ENCODE measurements around the gene ERVW-1.
"Not testable (repeated sequence)": the region's sequence is repeated elsewhere in the genome, so short reads cannot be mapped to it uniquely, and the experiment has no call there.

The ERVW-1 gene, protein sequence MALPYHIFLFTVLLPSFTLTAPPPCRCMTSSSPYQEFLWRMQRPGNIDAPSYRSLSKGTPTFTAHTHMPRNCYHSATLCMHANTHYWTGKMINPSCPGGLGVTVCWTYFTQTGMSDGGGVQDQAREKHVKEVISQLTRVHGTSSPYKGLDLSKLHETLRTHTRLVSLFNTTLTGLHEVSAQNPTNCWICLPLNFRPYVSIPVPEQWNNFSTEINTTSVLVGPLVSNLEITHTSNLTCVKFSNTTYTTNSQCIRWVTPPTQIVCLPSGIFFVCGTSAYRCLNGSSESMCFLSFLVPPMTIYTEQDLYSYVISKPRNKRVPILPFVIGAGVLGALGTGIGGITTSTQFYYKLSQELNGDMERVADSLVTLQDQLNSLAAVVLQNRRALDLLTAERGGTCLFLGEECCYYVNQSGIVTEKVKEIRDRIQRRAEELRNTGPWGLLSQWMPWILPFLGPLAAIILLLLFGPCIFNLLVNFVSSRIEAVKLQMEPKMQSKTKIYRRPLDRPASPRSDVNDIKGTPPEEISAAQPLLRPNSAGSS

DNA sequence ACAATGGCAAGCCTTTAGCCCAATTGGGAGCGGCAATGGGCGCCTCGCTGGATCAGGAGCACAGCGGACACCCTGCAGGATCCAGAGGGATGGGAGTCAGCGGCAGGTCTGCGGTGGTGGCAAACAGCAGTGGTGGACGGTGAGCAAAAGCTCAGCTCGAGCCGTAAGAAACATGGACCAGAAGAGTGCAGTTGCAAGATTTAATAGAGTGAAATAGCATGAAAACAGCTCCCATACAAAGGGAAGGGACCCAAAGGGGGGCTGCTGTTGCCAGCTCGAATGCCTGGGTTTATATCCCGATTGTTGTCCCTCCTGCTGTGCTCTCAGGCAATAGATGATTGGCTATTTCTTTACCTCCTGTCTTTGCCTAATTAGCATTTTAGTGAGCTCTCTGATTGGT, at the start of gene ERVW-1:
Gene ERVW-1, minus strand, starts transcription at position 266 of the 400 bp plus-strand sequence. CDS start 7,565 bp downstream, outside the sequence.
- not testable (repeated sequence) for DNase-seq (ENCODE audit: low spot score)

DNA sequence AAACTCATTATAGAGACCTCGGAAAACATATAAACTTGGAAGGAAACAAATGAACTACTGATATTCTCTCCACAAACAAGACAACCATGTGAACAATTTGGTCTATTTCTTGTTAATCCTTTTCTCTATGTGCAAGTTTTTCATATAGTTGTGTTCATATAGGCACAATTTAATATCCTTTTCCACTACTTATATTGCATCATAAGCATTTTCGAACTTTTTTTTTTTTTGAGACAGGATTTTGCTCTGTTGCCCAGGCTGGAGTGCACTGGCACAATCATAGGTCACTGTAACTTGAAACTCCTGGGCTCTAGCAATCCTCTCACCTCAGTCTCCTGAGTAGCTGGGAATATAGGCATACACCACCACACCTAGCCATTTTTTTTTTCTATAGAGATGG, 45.4 kb upstream of the ERVW-1 start:
- no peak for DNase-seq (ENCODE audit: low spot score)

DNA sequence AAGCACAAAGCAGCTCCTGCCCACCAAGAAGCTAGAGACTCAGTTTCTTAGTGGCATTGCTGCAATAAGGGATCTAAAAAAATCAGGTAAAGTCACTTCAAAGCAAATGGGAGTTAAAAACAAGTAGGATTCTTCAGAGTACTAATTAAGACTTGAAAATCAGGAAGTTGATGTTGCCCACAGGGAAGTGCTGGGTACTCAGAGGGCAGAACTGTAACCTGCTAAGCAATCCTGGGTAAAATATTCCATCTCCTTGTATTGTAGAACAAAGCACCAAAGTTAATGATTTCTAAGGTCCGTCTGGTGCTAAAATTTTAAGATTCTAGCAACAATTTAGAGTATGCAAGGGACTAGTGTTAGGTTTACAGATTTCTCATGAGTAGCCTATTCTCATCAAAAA, 42.3 kb upstream of the ERVW-1 start:
- no peak for DNase-seq (ENCODE audit: low spot score)

DNA sequence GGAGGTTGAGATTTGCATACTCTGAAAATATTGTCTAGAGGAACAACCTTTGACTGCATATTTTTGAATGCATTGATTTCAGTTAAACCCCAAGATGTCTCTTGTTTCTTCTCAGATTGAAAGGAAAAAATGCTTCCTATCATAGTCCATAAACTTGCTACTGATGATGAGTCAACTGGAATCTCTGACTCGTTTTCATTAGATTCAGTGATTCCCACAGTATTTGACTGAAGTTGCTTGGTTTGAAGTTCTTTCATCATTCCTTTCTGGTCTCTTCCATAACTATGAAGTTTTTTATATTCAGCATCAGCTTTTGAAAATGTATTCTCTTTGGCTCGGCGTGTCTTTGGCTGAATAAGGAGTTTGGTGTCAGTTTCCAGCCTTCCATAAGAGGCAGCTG, 39.9 kb upstream of the ERVW-1 start:
- no peak for DNase-seq (ENCODE audit: low spot score)

DNA sequence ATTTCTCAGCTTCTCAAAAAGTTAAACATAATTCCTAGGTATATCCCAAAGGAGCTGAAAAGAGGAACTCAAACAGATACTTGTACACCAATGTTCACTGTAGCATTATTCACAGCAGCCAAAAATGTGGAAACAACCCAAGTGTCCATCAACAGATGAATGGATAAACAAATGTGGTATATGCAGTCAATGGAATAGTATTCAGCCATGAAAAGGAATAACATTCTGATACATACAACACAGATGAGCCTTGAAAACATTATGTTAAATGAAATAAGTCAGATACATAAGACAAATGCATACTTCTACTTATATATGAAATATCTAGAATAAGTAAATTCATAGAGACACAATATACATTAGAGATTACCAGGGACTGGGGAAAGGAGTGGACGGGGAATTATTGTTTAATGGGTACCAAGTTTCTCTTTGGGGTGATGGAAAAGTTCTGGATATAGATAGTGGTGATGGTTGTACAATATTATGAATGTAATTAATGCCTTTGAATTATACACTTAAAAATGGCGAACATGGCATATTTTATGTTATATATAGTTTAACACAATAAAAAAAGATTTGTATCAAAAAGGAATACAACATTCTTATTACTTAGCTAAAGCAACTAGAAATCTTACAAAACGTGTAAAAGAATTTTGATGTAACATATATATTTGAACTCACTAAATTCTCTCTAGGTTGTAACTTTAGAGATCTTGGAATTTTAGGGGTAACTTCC, 35.6 kb upstream of the ERVW-1 start:
- DNase-seq (ENCODE audit: low spot score), result no peak

DNA sequence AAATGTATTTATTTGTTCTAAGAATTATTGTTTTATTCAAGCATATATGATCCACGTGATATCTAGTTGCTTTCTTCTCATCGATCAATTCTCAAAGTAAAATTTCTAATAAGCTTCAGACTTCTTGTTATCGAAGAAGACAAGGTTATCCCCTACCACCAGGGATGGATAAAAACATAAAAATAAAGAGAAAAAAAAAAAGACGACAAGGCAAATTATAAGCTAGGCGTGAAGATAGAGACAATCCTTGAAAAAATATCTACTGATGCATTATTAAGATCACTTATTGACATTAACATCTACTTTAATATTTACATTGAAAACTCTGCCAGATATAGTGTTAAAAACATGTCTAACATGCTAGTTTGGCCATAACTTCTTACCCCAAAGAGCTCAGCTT, 31.2 kb upstream of the ERVW-1 start:
- DNase-seq (ENCODE audit: low spot score), result no peak

DNA sequence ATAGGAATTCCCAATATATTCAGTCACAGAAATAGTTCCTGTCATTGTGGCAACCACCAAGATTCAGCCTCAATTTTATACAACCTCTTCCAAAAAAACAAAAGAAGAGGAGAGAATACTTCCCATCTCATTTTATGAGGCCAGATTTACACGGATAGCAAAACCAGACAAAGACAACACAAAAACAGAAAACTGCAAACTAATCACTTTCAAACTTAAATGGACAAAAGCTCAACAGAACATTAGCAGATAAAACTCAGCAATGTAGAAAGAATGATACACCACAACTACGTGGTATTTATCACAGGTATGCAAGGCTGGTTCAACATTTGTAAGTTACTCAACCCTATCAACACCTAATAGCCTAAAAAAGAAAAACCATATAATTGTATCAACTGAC, 28.6 kb upstream of the ERVW-1 start:
- no peak for DNase-seq (ENCODE audit: low spot score)

DNA sequence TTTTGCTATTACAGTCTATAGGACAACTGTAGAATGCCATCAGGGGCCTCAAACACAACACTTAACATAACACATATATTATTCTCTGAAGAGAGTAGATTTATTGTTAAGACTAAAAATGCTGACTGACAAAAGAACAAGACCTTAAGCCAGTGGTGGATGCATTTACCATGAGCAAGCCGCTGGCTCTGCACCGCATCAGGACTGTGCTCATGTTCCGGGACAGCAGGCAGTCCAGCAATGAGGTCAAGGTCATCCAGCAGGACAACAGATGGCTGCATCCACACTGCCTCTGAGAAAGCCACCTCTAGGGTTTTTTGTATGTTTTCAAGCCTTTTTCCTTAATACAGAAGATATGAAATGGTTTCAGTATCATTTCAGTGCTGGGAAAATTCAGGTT, 26.8 kb upstream of the ERVW-1 start:
- no peak for DNase-seq (ENCODE audit: low spot score)

DNA sequence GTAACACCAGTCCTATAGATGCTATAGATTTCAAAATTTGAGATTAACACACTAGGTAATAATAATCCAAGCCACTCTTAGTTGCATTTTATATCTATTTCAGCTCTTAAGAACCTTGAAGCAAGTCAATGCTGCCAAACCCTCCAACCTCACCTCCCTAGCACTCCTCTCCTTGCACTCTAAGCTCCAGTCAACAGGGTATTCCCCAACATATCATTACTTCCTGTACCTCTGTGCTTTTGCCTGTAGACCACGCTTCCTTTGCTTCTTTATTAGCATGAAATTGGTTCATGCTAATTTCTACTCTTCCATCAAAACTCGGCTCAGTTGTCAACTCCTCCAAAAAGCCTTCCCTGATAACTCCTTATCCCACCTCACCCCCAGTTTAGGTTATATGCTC, 26.0 kb upstream of the ERVW-1 start:
- DNase-seq (ENCODE audit: low spot score), result no peak

DNA sequence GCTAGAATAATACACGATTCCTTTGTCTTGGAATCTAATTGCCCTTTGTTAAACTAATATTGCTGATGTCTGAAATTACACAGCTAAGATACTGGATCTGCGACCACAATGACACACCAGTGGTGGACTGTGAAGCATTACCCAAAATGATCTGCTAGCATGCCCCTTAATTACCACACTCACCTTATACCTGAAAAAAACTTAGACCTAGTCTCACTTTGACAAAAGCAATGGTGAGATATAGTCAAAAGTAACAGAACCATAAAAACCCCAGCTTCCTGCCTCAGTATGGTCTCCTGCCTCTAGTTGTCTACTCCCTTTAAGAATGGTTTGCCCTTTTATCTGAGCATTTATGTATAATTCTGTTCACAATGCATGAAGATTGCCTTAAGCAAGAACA, 20.8 kb upstream of the ERVW-1 start:
- DNase-seq (ENCODE audit: low spot score), result no peak

DNA sequence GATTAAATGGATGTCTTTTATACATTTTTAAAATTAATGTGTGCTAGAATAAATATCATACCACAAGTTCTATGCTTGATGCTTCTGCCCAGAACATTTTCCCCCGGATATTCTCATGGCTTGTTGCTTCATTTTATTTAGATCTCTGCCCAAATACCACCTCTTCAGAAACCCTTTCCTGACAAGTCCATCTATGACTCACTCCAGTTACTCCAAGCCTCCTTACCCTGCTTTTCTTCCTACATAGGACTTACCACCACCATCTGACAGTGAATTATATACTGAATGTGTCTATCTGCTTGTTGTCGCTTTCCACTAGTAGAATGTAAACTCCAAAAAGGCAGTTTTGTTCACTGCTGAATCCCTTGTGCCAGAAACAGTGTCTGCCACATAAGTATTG, 19.1 kb upstream of the ERVW-1 start:
- DNase-seq (ENCODE audit: low spot score), result no peak

DNA sequence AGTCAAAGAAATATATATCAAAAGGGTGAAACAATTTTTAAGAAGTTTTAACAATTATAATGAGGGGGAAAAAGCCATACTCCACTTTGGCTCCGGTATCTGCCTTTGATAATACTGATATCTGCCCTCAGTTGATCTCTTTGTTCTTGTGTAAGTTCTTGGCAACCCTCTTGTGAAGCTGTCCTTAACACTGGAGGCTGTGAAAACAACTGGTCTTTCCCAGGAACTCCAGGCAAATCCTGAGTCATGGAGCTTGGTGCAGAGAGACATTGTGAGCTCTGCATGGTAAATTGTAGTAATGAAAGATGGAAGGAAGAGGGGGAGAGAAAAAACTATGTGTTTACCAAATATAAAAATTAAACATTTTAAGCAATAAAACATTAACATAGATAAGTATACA, 11.9 kb upstream of the ERVW-1 start:
- no peak for DNase-seq (ENCODE audit: low spot score)

DNA sequence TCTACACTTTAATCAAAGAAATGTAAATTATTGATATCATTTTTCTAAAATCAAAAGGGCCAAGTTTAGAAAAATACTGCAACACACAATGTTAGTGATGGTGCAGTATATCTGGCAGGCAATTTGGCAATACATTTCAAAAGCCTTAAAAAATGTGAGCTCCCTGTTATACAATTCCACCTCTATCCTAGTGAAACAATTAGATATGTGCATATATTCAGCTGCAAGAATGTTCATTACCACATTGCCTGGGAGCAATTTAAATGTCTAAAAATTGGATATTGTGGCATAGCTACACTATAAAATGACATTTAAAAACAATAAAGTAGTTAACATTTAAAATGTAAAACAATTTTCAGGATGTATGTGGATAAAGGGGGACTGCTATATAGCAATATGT, 10.1 kb upstream of the ERVW-1 start:
- DNase-seq (ENCODE audit: low spot score), result no peak

DNA sequence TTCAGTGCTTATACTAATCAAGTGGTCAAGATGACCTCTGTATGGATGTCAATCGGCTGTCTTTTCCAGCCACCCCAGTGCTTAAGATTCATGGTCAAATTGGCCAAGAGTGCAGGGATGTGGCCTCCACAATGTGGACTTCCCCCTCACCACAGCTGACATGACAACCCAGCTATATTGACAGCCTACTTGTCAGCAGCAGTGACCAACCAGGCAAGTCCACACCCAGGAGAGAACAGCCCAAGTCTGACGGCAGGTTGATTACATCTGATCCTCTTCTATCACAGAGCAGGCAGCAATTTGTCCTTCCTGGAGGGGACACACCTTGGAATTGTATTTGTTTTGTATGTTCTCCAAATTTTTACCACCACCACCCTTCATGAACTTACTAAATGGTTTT, 8.2 kb upstream of the ERVW-1 start:
- no peak for DNase-seq (ENCODE audit: low spot score)

DNA sequence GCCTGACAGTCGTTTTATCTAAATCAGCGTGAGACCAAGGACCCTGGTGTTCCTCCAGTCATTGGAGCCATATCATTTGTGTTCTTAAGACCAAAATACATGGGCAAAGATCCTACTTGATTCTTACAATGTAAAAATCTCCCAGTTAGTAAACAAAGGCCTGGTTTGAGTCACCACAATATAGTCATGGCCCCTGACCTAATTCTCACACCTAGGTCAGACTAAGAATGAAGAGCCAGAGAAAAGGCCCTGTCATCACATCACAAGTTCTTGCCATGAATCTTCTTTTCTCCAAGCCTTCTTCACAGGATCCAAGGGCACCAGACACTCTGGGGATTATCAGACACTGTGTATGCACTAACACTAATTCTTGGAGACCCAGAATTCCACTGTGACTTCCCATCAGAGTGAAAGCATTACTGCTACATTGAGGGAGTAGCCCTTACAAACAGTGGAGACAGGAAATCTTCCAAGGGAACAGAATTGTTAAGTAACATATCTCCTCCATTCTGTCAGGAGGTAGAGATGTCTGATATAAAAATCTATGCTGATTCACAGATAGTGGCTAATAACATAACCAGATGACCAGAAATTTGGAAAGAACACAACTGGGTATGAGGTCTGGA, 7.6 kb upstream of the ERVW-1 start:
- DNase-seq (ENCODE audit: low spot score), result no peak

DNA sequence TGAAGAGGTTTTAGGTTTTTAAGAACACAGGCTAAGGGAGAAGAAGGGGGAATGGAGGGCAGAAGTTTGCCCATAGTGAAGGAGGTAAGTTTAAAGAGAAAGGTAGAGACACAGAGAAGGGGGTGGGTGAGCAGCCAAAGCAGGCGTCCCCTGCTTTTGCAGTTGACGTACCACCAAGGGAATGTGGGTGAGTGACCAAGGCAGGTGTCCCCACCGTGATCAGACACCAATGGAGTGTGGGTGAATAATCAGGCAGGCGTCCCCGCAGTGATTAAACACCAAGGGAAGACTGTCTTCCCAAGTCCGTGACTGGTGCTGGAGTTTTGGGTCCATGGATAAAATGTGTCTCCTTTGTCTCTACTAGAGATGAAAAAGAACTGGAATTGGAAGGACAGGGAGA, 6.5 kb upstream of the ERVW-1 start:
- not testable (repeated sequence) for DNase-seq (ENCODE audit: low spot score)

DNA sequence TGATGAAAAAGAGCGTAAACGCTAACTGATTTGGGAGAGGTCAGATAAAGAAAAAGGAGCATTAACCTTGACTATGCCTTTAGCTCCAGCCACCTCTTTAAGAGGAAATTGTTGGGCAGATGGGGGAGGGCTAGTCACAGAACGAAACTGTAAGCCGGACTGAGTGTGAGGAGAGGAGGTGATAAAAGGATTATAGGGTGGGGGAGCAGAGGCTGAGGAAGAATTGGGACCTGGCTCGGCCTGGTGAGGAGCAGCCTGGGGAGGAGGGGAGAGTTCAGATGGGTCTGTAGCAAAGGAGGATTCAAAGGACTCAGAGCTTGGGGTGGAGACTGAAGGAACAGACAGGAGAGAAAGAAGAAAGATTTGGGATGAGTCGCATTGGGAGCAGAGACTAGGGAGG, 5.9 kb upstream of the ERVW-1 start:
- DNase-seq (ENCODE audit: low spot score), result not testable (repeated sequence)

DNA sequence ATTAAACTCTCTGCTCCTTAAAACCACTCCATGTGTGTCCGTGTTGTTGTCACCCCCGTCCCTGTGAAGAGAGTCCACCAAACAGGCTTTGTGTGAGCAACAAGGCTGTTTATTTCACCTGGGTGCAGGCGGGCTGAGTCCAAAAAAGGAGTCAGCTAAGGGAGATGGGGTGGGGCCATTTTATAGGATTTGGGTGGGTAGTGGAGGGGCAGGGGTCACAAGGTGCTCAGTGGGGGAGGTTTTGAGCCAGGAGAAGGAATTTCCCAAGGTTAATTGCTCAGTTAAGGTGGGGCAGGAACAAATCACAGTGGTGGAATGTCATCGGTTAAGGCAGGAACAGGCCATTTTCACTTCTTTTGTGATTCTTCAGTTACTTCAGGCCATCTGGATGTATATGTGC, 1.4 kb upstream of the ERVW-1 start:
- DNase-seq (ENCODE audit: low spot score), result not testable (repeated sequence)

DNA sequence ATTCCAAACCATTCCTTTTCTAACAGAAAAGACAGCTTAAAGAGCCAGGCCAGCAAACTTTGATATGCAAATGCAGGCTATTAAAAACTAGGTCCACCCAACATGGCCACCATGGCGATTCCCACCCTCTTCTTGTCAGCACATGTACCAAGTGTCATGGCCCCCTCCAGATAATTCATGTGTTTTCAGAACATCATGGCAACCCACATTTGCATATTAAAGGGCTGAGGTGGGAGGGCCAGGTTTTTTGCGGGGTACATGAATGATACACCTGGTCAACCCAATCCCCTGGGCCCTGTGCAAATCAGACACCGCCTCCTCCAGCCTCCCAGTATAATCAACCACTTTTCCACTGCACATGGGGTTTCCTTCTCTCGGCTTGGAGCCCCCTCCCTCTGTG, 965 bp upstream of the ERVW-1 start:
- no peak for DNase-seq (ENCODE audit: low spot score)

DNA sequence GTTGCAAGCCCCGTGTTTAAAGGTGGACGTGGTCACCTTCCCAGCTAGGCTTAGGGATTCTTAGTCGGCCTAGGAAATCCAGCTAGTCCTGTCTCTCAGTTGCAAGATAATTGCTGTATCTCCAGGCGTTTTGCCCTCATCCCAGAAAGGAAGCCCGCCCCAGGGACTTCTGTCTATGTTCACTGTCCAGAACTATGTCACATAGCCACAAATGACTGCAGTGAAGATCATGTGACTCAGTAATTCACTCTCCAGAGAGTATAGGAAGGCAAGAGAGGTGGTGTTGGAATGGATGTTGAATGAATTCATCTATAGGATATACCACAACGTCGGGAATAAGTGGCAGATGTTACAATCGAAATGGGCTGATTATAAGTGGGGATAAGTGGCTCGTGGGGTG, 349 bp upstream of the ERVW-1 start:
- no peak for DNase-seq (ENCODE audit: low spot score)

DNA sequence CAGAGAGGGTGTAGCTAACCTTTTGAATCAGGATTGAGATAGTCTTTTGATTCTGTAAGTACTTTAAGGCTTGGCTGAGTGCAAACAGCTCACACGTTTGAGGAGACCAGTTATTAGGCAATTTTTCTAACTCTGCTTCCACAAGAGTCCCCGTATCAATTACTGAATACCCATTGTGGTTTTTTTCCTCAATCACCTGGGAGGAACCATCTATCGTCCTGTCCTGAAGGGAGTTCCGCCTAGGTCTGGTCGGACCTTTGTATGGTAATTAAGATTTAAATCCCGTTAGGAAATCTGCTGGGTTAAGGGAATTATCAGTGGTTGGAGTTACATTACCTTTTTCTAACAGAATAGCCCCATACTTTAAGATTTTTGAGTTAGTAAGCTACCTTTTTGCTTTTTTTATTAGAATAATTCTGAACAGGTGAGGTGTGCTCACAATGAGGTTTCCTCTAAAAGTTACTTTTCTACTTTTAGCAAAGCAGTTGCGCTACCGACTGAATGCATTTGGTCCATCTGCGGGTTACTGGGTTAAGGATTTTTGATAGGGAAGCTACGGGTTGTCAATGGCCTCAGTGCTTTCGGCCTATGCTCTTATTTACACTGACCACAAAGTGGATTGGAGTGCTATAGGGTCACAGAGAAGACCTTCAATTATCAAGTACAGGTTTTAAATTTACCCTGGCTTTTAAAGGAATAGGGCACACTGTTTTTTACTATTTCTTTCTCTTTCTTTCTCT, 1.7 kb downstream of the ERVW-1 start:
- not testable (repeated sequence) for DNase-seq (ENCODE audit: low spot score)

DNA sequence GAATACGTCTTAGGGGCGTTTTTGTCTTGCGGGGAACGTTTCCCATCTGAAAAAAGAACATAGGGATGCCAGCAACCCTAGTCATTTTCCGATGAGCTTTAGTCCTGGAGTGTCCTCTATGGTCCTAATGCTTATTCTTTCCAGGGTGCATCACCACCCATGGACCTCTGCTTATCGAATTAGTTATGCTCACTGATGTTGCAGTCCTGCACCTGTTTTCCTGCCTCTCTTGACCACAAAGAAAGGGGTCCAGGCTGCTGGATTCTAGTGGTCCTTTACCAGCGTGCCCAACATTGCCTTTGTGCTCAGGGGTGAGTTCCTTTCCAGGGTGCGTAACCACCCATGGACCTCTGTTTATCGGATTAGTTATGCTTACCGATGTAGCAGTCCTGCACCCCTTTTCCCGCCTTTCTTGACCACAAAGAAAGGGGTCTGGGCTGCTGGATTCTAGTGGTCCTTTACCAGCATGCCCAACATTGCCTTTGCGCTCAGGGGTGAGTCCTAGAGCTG, 2.4 kb downstream of the ERVW-1 start:
- not testable (repeated sequence) for DNase-seq (ENCODE audit: low spot score)
